ENCODE results near the gene ADAMTSL3. TPM values are rescaled to one million over a fixed set of nuclear protein-coding genes. Genes with fewer than 3 reads are reported as not detected.

Gene ADAMTSL3
- total RNA-seq, 1 donor from 2014 or later: 2.4 TPM

DNA sequence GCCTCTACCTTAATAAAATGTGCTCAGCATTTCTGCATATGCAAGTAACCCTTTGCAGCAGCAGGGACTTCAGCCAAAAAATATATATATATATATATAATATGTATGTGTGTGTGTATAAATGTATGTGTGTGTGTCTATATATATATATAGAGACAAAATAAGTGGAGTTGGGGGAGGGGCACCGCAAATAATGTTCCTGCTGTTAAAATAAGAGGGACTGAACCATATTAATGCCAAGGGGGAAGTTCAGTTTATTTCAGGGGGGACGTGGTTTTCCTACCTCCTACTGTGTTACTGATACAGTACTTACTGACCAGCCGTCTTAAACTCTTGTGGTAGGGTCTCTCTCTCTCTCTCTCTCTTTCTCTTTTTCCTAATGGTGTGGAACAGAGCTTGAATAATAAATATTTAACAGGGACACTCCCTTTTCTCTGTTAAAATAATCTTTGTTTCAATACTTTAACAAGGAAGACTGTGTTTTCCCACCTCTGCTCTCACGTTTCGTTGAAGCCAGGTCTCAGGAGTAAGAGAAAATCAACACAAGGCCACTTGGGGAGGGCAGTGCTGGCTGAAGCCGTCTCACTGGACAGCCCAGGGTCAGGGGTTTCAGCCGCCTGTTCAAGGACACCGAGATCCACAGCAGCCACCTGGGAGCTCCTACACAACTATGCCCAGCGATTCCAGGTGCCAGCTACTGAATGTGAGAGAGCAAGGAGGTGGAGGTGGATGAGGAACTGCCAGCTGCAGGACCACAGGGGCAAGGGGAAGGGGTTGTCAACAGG is 42.8 kb upstream of the ADAMTSL3 start:
- Mint-ChIP-seq H3K36me3 (ENCODE audit: low read depth, unreplicated experiment) (peaks cover 2% of the 10 kb centered on the region), H3K9me3 (ENCODE audit: unreplicated experiment) (peaks cover 2% of the 10 kb centered on the region), H3K4me1 (ENCODE audit: low read depth, unreplicated experiment) (no peaks in the 10 kb centered on the region), H3K27me3 (ENCODE audit: low read depth, unreplicated experiment) (peaks cover 2% of the 10 kb centered on the region), H3K27ac (ENCODE audit: unreplicated experiment) (no peak overlapping the region), H3K4me3 (ENCODE audit: unreplicated experiment) (no peak overlapping the region)
- H3K79me2 ChIP-seq (ENCODE audit: insufficient read depth, low read length): no peaks in the 10 kb centered on the region
- no peaks in the 10 kb centered on the region for H3K27me3 ChIP-seq (ENCODE audit: insufficient read depth, low read length)
- no peaks in the 10 kb centered on the region for H3K36me3 ChIP-seq (ENCODE audit: insufficient read depth, low read length)
- H4K20me1 ChIP-seq (ENCODE audit: insufficient read depth, low read length): no peaks in the 10 kb centered on the region
- no peak for TF ChIP-seq EZH2 (IDR thresholded peaks at IDR 0.05; ENCODE audit: insufficient read depth, low read length)
- TF ChIP-seq, protein P1, sequence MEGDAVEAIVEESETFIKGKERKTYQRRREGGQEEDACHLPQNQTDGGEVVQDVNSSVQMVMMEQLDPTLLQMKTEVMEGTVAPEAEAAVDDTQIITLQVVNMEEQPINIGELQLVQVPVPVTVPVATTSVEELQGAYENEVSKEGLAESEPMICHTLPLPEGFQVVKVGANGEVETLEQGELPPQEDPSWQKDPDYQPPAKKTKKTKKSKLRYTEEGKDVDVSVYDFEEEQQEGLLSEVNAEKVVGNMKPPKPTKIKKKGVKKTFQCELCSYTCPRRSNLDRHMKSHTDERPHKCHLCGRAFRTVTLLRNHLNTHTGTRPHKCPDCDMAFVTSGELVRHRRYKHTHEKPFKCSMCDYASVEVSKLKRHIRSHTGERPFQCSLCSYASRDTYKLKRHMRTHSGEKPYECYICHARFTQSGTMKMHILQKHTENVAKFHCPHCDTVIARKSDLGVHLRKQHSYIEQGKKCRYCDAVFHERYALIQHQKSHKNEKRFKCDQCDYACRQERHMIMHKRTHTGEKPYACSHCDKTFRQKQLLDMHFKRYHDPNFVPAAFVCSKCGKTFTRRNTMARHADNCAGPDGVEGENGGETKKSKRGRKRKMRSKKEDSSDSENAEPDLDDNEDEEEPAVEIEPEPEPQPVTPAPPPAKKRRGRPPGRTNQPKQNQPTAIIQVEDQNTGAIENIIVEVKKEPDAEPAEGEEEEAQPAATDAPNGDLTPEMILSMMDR (IDR thresholded peaks at IDR 0.05; ENCODE audit: insufficient read depth, low read depth, low read length): no peak
- no peak overlapping the region for H3K4me3 ChIP-seq (ENCODE audit: insufficient read depth, low read depth, low read length)
- no peak for DNase-seq (ENCODE audit: low read depth)
- no peak for FAIRE-seq
- peaks cover 2% of the 10 kb centered on the region for H3K4me1 ChIP-seq (ENCODE audit: insufficient read depth, low read length)
- H3K27ac ChIP-seq (ENCODE audit: low read depth, low read length): no peak overlapping the region
- H2AFZ ChIP-seq (ENCODE audit: low read depth, low read length): no peak overlapping the region
- no peaks in the 10 kb centered on the region for H3K9me3 ChIP-seq (ENCODE audit: insufficient read depth, low read depth, low read length)
- no peak overlapping the region for H3K9ac ChIP-seq (ENCODE audit: low read length)
- H3K4me2 ChIP-seq (ENCODE audit: low read length): no peak overlapping the region

DNA sequence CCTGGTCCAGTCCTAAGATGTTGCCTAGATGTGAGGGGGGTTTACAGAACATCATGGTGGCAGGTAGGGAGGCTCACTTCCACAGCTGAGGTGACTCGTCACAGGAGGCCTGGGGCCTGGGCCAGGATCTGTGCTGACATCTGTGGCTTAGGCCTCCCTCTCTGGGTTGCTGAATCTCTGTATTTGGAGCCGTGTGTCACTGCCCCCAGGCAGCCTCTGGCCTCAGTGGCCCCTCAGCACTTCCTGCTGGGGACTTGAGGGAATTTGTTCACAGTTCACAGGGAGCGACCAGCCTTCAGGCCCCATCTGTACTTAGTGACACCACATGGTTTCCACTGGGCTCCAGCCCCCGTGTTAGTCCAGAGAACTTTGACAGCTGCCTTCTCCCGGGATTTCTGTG is 41.7 kb upstream of the ADAMTSL3 start:
- TF ChIP-seq, protein P1 (IDR thresholded peaks at IDR 0.05; ENCODE audit: insufficient read depth, low read depth, low read length): no peak
- no peak for TF ChIP-seq EZH2 (IDR thresholded peaks at IDR 0.05; ENCODE audit: insufficient read depth, low read length)
- no peak overlapping the region for H3K4me3 ChIP-seq (ENCODE audit: insufficient read depth, low read depth, low read length)
- no peaks in the 10 kb centered on the region for H3K27me3 ChIP-seq (ENCODE audit: insufficient read depth, low read length)
- no peak overlapping the region for H2AFZ ChIP-seq (ENCODE audit: low read depth, low read length)
- no peak overlapping the region for H3K27ac ChIP-seq (ENCODE audit: low read depth, low read length)
- FAIRE-seq: no peak
- H3K4me3 Mint-ChIP-seq (ENCODE audit: unreplicated experiment): no peak overlapping the region
- H3K9me3 ChIP-seq (ENCODE audit: insufficient read depth, low read depth, low read length): no peaks in the 10 kb centered on the region
- H4K20me1 ChIP-seq (ENCODE audit: insufficient read depth, low read length): no peaks in the 10 kb centered on the region
- H3K79me2 ChIP-seq (ENCODE audit: insufficient read depth, low read length): no peaks in the 10 kb centered on the region
- no peak overlapping the region for H3K27ac Mint-ChIP-seq (ENCODE audit: unreplicated experiment)
- H3K4me2 ChIP-seq (ENCODE audit: low read length): no peak overlapping the region
- H3K9ac ChIP-seq (ENCODE audit: low read length): no peak overlapping the region
- peaks cover 2% of the 10 kb centered on the region for H3K27me3 Mint-ChIP-seq (ENCODE audit: low read depth, unreplicated experiment)
- H3K9me3 Mint-ChIP-seq (ENCODE audit: unreplicated experiment): peaks cover 2% of the 10 kb centered on the region
- H3K4me1 ChIP-seq (ENCODE audit: insufficient read depth, low read length): peaks cover 2% of the 10 kb centered on the region
- H3K36me3 Mint-ChIP-seq (ENCODE audit: low read depth, unreplicated experiment): peaks cover 2% of the 10 kb centered on the region
- DNase-seq (ENCODE audit: low read depth): no peak
- H3K4me1 Mint-ChIP-seq (ENCODE audit: low read depth, unreplicated experiment): no peaks in the 10 kb centered on the region
- H3K36me3 ChIP-seq (ENCODE audit: insufficient read depth, low read length): no peaks in the 10 kb centered on the region

Data from astrocyte (in vitro differentiated cells and primary cell).